Neural cell (in vitro differentiated cells): ENCODE data around the gene FAM185A. TPM values are rescaled to one million over a fixed set of nuclear protein-coding genes. Genes with fewer than 3 reads are reported as not detected.

Experiments
- H2AFZ ChIP-seq: fragments of 200-600, 300-800 bp; sonication (generic), shearing (Covaris generic); 2 replicates; pipeline ENCODE4 v1.6.0; 2014; ENCODE audit warnings: low read depth, mild to moderate bottlenecking, antibody characterized with exemption, low read length, moderate library complexity
- H3F3A ChIP-seq: fragments of 200-600 bp; shearing (Covaris generic); 2 replicates; pipeline ENCODE4 v1.6.1; 2016; ENCODE audit warnings: mild to moderate bottlenecking, moderate library complexity, mixed read lengths, antibody characterized with exemption, low read length; ENCODE audit not compliant: insufficient read depth, poor library complexity, severe bottlenecking
- H3K27ac ChIP-seq: fragments of 200-600, 300-800 bp; sonication (generic), shearing (Covaris generic); 2 replicates; pipeline ENCODE4 v1.5.1; 2014; ENCODE audit warnings: mild to moderate bottlenecking, low read length, moderate library complexity
- H3K27me3 ChIP-seq: fragments of 300-800, 200-600 bp; sonication (generic), shearing (Covaris generic); 2 replicates; pipeline ENCODE4 v1.6.0; 2014; ENCODE audit warnings: mild to moderate bottlenecking, low read depth, low read length, moderate library complexity; ENCODE audit not compliant: insufficient read depth
- H3K36me3 ChIP-seq: fragments of 300-800, 200-600 bp; sonication (generic), shearing (Covaris generic); 2 replicates; pipeline ENCODE4 v1.5.1; 2014; ENCODE audit warnings: mild to moderate bottlenecking, antibody characterized with exemption, low read length, moderate library complexity; ENCODE audit not compliant: insufficient read depth
- H3K4me2 ChIP-seq: fragments of 300-800, 200-600 bp; sonication (generic), shearing (Covaris generic); 2 replicates; pipeline ENCODE4 v1.6.0; 2014; ENCODE audit warnings: mild to moderate bottlenecking, low read length
- H3K4me3 ChIP-seq: fragments of 300-800, 200-600 bp; sonication (generic), shearing (Covaris generic); 2 replicates; pipeline ENCODE4 v1.5.1; 2014; ENCODE audit warnings: mild to moderate bottlenecking, low read length, moderate library complexity
- H3K79me2 ChIP-seq: fragments of 200-600 bp; shearing (Covaris generic); replicated peaks from 2 replicates; pipeline ENCODE4 v1.6.0; 2014; ENCODE audit warnings: mild to moderate bottlenecking, low read length, moderate library complexity; ENCODE audit not compliant: insufficient read depth
- H3K9ac ChIP-seq: fragments of 300-800, 200-600 bp; sonication (generic), shearing (Covaris generic); 2 replicates; pipeline ENCODE4 v1.6.1; 2016; ENCODE audit warnings: mild to moderate bottlenecking, low read length, mixed read lengths
- H3K9me2 ChIP-seq: fragments of 200-600 bp; shearing (Covaris generic); 2 replicates; pipeline ENCODE4 v1.6.1; 2016; ENCODE audit warnings: mild to moderate bottlenecking, low read length, mixed read lengths; ENCODE audit not compliant: insufficient read depth
- H3K9me3 ChIP-seq: fragments of 200-600, 300-800 bp; sonication (generic), shearing (Covaris generic); 2 replicates; pipeline ENCODE4 v1.6.1; 2016; ENCODE audit warnings: mild to moderate bottlenecking, mixed run types, low read length, moderate library complexity, mixed read lengths
- H4K20me1 ChIP-seq: fragments of 200-600 bp; shearing (Covaris generic); 2 replicates; pipeline ENCODE4 v1.6.1; 2016; ENCODE audit warnings: mild to moderate bottlenecking, mixed run types; ENCODE audit not compliant: insufficient read depth
- CTCF ChIP-seq: fragments of 450-650 bp; IDR thresholded peaks from 2 replicates; pipeline ENCODE4 v1.5.1; 2014; ENCODE audit warnings: antibody characterized with exemption, mild to moderate bottlenecking, moderate library complexity; ENCODE audit not compliant: poor library complexity, severe bottlenecking
- EP300 ChIP-seq: fragments of 450-650 bp; conservative IDR thresholded peaks from 2 replicates; pipeline ENCODE4 v1.6.1; 2014; ENCODE audit warnings: antibody characterized with exemption, mild to moderate bottlenecking, moderate library complexity; ENCODE audit not compliant: poor library complexity, severe bottlenecking
- EZH2 ChIP-seq: fragments of 200-600, 300-800 bp; shearing (Covaris generic), sonication (generic); IDR thresholded peaks from 2 replicates; pipeline ENCODE4 v1.6.1; 2014; ENCODE audit warnings: antibody characterized with exemption, low read length, borderline replicate concordance, mild to moderate bottlenecking; ENCODE audit not compliant: insufficient read depth, poor library complexity, severe bottlenecking
- MXI1 ChIP-seq: fragments of 450-650 bp; conservative IDR thresholded peaks from 2 replicates; pipeline ENCODE4 v1.6.1; 2014; ENCODE audit warnings: antibody characterized with exemption, mild to moderate bottlenecking; ENCODE audit not compliant: poor library complexity, severe bottlenecking
- RAD21 ChIP-seq: fragments of 450-650 bp; conservative IDR thresholded peaks from 2 replicates; pipeline ENCODE4 v1.6.1; 2014; ENCODE audit warnings: antibody characterized with exemption, mild to moderate bottlenecking, moderate library complexity
- SMC3 ChIP-seq: fragments of 450-650 bp; conservative IDR thresholded peaks from 2 replicates; pipeline ENCODE4 v1.6.1; 2014; ENCODE audit warnings: antibody characterized with exemption, mild to moderate bottlenecking, moderate library complexity; ENCODE audit not compliant: poor library complexity
- TAF1 ChIP-seq: IDR thresholded peaks from 2 replicates; pipeline ENCODE4 v1.6.1; 2012; ENCODE audit warnings: low read depth
- polyA plus RNA-seq: library from polyadenylated mRNA; depleted of rRNA; stranded (reverse); fragments of >200 nt; gene quantifications from 2 replicates; pipeline ENCODE4 v1.2.3, GENCODE V29; 2014
- TF ChIP-seq, protein P1 (sequence below): IDR thresholded peaks from 2 replicates; pipeline ENCODE4 v1.6.1; 2012; ENCODE audit warnings: borderline replicate concordance

The FAM185A gene
- polyA plus RNA-seq, 1 donor from 2014 or later: 26.3 TPM

DNA sequence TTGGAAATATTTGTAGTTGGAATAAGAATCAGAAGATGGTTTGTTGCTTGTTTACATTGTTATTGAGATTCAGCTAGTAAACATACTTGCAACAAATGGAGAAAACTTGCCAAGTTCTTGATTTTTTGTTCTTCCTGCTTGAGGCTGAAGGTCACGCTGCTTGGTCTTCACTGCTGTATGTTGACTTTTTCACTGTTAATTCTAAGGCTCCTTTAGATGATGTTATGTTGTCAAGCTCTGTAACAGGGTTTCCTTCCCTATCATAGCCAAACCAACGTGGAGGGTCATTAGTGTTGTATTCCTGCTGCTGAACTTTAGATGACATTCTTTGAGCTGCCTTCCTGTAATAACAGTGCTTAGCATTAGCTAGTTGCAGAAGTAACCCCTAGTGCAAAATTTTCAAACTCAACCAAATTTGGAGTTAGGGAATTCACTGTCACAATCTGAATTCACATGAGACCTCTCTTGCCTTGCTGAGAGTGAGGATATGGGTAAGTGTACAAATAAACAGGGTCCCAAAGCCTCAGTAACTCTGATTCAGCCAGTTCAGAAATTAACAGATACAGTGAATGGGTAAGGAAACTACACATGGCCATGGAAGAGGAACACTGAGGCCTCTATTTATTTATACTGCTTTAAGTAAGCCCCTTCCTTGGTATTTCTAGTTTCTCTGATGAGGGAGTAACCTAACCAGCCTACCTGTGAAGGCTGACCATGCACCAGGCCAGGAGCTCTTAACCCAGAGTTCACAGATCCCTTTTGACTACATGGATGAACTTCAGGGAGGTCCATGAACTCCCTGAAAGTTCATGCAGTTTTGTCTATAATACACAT, 64.6 kb downstream of the FAM185A start:
- Histone ChIP-seq H4K20me1 (no peaks in the 10 kb centered on the region), H2AFZ (no peak overlapping the region), H3F3A (no peaks in the 10 kb centered on the region), H3K9me2 (no peaks in the 10 kb centered on the region), H3K79me2 (no peaks in the 10 kb centered on the region), H3K4me2 (no peak overlapping the region), H3K27ac (no peak overlapping the region), H3K27me3 (no peaks in the 10 kb centered on the region), H3K9ac (no peak overlapping the region), H3K36me3 (no peaks in the 10 kb centered on the region), H3K9me3 (no peaks in the 10 kb centered on the region), H3K4me3 (no peak overlapping the region)
- TF ChIP-seq MXI1: no peak
- no peak for TF ChIP-seq SMC3
- no peak for TF ChIP-seq EZH2
- TF ChIP-seq EP300: no peak
- TF ChIP-seq, protein P1, sequence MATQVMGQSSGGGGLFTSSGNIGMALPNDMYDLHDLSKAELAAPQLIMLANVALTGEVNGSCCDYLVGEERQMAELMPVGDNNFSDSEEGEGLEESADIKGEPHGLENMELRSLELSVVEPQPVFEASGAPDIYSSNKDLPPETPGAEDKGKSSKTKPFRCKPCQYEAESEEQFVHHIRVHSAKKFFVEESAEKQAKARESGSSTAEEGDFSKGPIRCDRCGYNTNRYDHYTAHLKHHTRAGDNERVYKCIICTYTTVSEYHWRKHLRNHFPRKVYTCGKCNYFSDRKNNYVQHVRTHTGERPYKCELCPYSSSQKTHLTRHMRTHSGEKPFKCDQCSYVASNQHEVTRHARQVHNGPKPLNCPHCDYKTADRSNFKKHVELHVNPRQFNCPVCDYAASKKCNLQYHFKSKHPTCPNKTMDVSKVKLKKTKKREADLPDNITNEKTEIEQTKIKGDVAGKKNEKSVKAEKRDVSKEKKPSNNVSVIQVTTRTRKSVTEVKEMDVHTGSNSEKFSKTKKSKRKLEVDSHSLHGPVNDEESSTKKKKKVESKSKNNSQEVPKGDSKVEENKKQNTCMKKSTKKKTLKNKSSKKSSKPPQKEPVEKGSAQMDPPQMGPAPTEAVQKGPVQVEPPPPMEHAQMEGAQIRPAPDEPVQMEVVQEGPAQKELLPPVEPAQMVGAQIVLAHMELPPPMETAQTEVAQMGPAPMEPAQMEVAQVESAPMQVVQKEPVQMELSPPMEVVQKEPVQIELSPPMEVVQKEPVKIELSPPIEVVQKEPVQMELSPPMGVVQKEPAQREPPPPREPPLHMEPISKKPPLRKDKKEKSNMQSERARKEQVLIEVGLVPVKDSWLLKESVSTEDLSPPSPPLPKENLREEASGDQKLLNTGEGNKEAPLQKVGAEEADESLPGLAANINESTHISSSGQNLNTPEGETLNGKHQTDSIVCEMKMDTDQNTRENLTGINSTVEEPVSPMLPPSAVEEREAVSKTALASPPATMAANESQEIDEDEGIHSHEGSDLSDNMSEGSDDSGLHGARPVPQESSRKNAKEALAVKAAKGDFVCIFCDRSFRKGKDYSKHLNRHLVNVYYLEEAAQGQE: no peak
- TF ChIP-seq CTCF: no peak
- TF ChIP-seq TAF1: no peak
- TF ChIP-seq RAD21: no peak

DNA sequence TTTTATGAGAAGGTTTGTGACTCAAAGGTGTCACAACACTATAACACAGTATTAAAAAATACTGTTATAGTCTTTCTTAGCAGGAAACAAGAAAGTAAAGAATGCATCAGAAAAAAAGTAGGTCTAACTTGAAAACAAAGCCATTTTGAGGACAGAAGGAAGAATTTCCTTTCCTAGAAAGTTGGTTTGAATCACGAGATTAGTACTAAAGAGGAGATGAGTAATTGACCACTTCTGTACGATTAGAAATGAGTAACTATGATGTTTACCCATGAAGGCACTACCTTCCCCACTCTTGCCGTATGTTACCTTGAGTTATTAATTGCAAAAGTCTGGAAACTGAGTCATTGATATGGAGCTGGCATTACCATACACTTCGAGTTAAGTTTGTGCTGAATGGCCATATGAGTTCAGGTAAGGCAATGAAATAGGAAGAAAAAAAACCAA, 65.2 kb downstream of the FAM185A start:
- H3K36me3 ChIP-seq: no peaks in the 10 kb centered on the region
- no peak overlapping the region for H3K4me2 ChIP-seq
- TF ChIP-seq RAD21: no peak
- TF ChIP-seq, protein P1: no peak
- no peak for TF ChIP-seq EP300
- no peak for TF ChIP-seq MXI1
- TF ChIP-seq SMC3: no peak
- TF ChIP-seq CTCF: no peak
- TF ChIP-seq EZH2: no peak
- TF ChIP-seq TAF1: no peak

More for the DNA sequence above, 65.2 kb downstream of the FAM185A start:
- Histone ChIP-seq H3K27me3 (no peaks in the 10 kb centered on the region), H3K9me3 (no peaks in the 10 kb centered on the region), H3K9ac (no peak overlapping the region), H2AFZ (no peak overlapping the region), H3K79me2 (no peaks in the 10 kb centered on the region), H4K20me1 (no peaks in the 10 kb centered on the region), H3K27ac (no peak overlapping the region), H3K4me3 (no peak overlapping the region), H3F3A (no peaks in the 10 kb centered on the region), H3K9me2 (no peaks in the 10 kb centered on the region)
